ENCODE results near the gene CEP126.

Gene CEP126, protein sequence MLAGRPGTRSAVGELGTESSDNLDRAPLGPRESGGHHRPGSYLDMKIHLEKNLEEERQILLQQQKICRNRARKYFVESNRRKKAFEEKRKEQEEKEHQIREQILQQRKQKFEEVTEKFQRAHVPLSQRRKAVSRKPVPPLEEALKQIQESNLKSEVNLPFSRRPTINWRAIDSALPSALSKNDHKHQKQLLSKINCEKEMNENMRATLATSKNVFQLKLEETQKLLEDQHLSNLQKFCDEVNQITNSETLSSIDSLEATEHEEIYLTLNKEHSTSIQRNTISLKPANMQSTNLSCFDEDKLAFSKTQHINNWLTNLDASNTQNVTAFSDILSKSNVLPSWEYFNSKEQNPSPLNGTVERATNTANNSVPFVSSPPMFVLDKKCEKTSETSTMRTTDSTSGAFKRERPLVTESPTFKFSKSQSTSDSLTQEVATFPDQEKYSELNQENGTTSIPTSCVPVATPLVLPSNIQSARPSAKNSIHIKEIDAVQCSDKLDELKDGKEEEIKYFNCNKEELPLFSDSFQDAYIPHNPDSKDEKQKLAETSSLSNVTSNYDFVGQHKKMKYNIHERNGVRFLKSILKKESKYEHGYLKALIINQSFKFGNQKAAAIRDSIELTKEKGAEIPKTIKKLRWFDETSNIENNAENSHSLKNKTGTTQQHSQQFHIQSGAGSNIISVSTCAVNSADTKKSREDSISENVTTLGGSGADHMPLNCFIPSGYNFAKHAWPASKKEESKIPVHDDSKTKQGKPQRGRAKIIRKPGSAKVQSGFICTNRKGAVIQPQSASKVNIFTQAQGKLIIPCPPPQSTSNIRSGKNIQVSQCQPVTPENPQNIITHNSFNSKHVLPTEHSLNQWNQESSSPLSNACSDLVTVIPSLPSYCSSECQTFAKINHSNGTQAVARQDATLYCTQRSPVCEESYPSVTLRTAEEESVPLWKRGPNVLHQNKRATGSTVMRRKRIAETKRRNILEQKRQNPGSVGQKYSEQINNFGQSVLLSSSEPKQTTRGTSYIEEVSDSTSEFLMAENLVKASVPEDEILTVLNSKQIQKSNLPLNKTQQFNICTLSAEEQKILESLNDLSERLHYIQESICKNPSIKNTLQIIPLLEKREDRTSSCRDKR

DNA sequence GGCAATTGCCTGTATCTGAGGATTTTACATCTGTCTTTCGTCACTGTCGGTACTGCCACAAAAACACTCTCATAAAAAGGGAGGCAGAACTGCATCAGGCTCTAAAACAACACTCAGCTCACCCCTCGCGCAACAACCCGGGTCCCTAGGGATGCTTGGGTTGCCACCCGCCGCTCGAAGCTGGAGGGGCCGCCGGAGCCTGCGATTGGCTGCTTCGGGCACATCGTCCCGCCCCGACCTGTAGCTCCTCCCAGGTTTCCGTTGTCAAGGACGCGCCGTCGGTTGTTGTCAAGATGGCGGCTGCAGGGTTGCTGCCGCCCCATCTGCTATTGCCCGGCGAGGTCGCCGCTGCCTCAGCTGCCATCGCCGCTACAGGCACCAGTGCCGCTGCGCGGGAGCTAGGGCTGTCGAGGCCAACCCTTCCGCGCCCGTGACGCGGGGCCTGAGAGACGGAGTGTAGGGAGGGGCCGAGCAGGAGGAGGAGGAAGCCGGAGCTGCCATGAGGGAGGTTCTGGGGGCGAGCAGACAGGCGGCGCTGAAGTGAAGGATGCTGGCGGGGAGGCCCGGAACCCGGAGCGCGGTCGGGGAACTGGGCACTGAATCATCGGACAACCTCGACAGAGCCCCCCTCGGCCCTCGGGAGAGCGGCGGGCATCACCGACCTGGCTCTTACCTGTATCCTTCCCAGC, at the start of gene CEP126:
TSS of gene CEP126 (plus strand) at position 273 of the 689 bp plus-strand sequence. CDS start at position 548, 275 bp downstream.
- POLR2A ChIA-PET, result interaction anchor here (0.7 to 1.2 kb wide), 2 partner anchors 30 to 93 kb away, joined by 3 to 4 read pairs; no protein-coding TSS in a partner anchor

DNA sequence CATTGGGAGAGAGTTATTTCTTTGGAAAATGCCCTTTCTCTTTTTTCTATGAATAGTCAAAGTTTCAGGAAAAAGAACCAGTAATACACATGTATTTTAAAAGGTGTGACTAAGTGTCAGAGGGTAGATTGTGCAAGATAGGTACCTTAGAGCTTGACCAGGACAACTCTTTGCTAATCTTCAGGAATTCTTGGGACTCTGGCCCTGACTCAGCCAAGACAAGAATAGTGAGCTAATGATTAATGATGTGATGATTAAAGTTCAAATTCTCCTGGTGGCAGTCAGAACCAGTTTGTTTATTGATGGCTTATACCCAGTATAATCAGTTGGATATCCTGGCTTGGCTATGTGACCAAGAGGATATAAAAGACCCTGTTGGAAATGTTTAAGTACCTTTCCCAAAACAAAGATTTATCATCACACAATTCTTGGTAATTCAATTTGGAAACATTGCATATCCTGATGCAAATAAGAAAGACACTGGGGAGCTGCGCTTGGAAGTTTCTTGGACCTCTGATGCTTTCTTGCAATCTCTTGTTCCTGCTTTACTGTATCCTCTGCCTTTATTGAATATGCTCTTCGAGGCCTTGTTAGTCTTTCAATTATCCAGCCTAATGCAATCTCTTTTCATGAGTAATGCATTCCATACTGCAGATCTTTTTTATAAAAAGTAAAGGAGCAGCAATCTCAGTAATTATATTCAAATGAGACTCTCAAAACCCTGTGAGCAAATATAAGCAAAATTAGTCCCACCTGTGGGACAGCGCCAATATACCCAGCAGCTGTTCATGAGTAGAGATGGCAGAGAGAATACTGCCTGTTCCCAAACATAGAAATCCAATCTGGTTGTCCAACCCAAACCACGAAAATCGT, 48.0 kb upstream of the CEP126 start:
- no peak for DNase-seq (ENCODE audit: extremely low spot score)
- POLR2A ChIA-PET, result no interaction called here
- TF ChIP-seq NFRKB (IDR thresholded peaks at IDR 0.05) (no peak), BHLHE40 (IDR thresholded peaks at IDR 0.05; ENCODE audit: borderline replicate concordance) (no peak), FOXK2 (IDR thresholded peaks at IDR 0.05) (no peak)
- CTCF ChIA-PET, result no interaction called here

More for the DNA sequence above, at the start of gene CEP126:
- TF ChIP-seq HDGF (IDR thresholded peaks at IDR 0.05; ENCODE audit: borderline replicate concordance) (no peak), FOXA1 (IDR thresholded peaks at IDR 0.05) (no peak), L3MBTL2 (conservative IDR thresholded peaks at IDR 0.05) (peak; percentile 88), BHLHE40 (IDR thresholded peaks at IDR 0.05; ENCODE audit: borderline replicate concordance) (no peak)
- TF ChIP-seq, protein P1, sequence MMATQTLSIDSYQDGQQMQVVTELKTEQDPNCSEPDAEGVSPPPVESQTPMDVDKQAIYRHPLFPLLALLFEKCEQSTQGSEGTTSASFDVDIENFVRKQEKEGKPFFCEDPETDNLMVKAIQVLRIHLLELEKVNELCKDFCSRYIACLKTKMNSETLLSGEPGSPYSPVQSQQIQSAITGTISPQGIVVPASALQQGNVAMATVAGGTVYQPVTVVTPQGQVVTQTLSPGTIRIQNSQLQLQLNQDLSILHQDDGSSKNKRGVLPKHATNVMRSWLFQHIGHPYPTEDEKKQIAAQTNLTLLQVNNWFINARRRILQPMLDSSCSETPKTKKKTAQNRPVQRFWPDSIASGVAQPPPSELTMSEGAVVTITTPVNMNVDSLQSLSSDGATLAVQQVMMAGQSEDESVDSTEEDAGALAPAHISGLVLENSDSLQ (IDR thresholded peaks at IDR 0.05), result 0 out of 2 replicates have a peak, but pooled peaks have one; percentile 32
- DNase-seq (ENCODE audit: extremely low spot score), result peak; percentile 92
- CTCF ChIA-PET, result interaction anchor here (0.7 kb wide), 1 partner anchor 93 kb away, joined by 3 read pairs; no protein-coding TSS in a partner anchor

DNA sequence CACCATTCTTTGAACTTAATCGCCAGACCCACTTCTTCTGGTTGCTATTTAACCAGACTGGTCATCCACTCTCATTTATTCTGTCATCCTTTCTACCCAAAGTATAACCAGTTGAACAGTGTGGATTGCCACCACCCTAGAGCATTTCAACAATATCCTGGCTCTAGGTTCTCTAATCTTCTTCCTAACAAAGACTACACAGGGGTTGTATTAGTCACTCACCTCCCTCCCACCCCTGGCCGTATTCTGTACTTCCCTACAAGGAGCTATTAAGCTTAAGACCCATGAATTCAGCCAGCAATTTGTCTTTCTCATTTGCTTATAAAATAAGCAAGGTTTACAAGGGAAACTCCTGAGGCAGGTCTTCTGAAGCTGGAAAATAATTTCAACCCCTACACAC, 46.9 kb upstream of the CEP126 start:
- CTCF ChIA-PET, result no interaction called here
- TF ChIP-seq ARNT (IDR thresholded peaks at IDR 0.05) (no peak), SP1 (IDR thresholded peaks at IDR 0.05) (no peak), L3MBTL2 (conservative IDR thresholded peaks at IDR 0.05) (no peak), FOXA1 (IDR thresholded peaks at IDR 0.05) (no peak)
- TF ChIP-seq, protein P1 (IDR thresholded peaks at IDR 0.05), result no peak
- no peak for DNase-seq (ENCODE audit: extremely low spot score)
- POLR2A ChIA-PET, result no interaction called here

DNA sequence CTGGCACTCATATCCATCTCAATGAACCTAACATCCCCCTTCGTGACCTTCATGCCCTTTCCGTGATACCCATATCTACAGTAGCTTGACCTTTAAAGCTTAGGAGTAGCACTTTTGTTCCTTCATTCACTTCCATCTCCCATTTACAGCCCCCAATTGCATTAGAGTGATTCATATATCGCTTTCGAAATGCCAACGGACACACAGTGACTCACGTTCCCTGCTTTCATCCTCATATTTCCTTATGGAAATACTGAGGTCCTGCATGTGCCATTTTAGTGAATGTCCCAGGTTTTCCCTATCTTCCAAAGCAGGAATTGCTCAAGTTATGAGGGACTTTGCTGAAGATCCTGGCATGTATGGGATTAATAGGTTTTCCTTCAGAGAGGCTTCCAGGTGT, 44.3 kb upstream of the CEP126 start:
- POLR2A ChIA-PET, result no interaction called here
- no peak for DNase-seq (ENCODE audit: extremely low spot score)

DNA sequence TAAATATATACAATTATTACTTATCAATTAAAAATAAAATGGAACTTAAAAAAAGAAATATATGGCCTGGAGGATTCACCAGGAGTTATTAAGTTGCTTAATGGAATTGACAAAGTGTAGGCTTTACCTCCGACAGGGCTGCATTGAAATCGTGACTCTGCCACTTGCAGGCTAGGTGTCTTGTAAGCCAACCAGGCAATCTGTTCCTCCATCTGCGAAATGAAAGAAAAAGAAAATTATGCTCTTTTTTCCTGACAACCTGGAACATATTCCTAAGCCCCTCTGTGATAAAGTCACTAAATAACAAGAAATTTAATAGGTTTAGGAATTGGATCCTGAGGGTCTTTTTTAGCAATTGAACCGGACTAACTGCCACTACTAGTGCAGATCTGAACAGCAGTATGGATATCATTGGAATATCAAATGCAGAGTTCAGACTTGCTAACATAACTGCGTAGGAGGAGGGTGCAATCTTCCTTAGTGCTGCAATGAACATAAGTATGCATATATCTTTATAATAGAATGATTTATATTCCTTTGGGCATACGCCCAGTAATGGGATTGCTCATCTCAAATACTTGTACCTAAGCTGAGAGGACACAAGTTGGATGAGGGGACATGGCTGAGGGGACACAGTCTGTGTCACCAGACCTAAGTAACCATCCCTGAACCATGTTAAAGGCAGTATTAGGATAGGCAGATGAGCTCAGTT, 42.5 kb upstream of the CEP126 start:
- POLR2A ChIA-PET, result no interaction called here
- CTCF ChIA-PET, result no interaction called here
- TF ChIP-seq ZNF384 (IDR thresholded peaks at IDR 0.05) (no peak), HDGF (IDR thresholded peaks at IDR 0.05; ENCODE audit: borderline replicate concordance) (no peak), FOXM1 (IDR thresholded peaks at IDR 0.05; ENCODE audit: borderline replicate concordance) (no peak), ARNT (IDR thresholded peaks at IDR 0.05) (no peak), CTBP1 (IDR thresholded peaks at IDR 0.05; ENCODE audit: borderline replicate concordance) (no peak), SUZ12 (IDR thresholded peaks at IDR 0.05) (no peak), TARDBP (IDR thresholded peaks at IDR 0.05) (no peak), LEF1 (IDR thresholded peaks at IDR 0.05; ENCODE audit: borderline replicate concordance) (no peak), ELF4 (IDR thresholded peaks at IDR 0.05) (no peak), NFRKB (IDR thresholded peaks at IDR 0.05) (no peak), L3MBTL2 (conservative IDR thresholded peaks at IDR 0.05) (no peak), FOXK2 (IDR thresholded peaks at IDR 0.05) (no peak), SP1 (IDR thresholded peaks at IDR 0.05) (no peak), FOXA1 (IDR thresholded peaks at IDR 0.05) (no peak), BHLHE40 (IDR thresholded peaks at IDR 0.05; ENCODE audit: borderline replicate concordance) (no peak)
- TF ChIP-seq, protein P1 (IDR thresholded peaks at IDR 0.05), result no peak
- DNase-seq (ENCODE audit: extremely low spot score), result no peak

More for the DNA sequence above, 44.3 kb upstream of the CEP126 start:
- no peak for TF ChIP-seq FOXA1 (IDR thresholded peaks at IDR 0.05)
- TF ChIP-seq SP1 (IDR thresholded peaks at IDR 0.05), result no peak
- no peak for TF ChIP-seq FOXM1 (IDR thresholded peaks at IDR 0.05; ENCODE audit: borderline replicate concordance)
- no peak for TF ChIP-seq NFRKB (IDR thresholded peaks at IDR 0.05)
- TF ChIP-seq, protein P1 (IDR thresholded peaks at IDR 0.05), result no peak
- no peak for TF ChIP-seq ARNT (IDR thresholded peaks at IDR 0.05)
- no peak for TF ChIP-seq HDGF (IDR thresholded peaks at IDR 0.05; ENCODE audit: borderline replicate concordance)
- TF ChIP-seq TARDBP (IDR thresholded peaks at IDR 0.05), result no peak
- TF ChIP-seq CTBP1 (IDR thresholded peaks at IDR 0.05; ENCODE audit: borderline replicate concordance), result no peak
- no peak for TF ChIP-seq ZNF384 (IDR thresholded peaks at IDR 0.05)
- no peak for TF ChIP-seq ELF4 (IDR thresholded peaks at IDR 0.05)
- TF ChIP-seq LEF1 (IDR thresholded peaks at IDR 0.05; ENCODE audit: borderline replicate concordance), result no peak
- TF ChIP-seq L3MBTL2 (conservative IDR thresholded peaks at IDR 0.05), result no peak
- no peak for TF ChIP-seq BHLHE40 (IDR thresholded peaks at IDR 0.05; ENCODE audit: borderline replicate concordance)
- TF ChIP-seq FOXK2 (IDR thresholded peaks at IDR 0.05), result no peak
- no peak for TF ChIP-seq SUZ12 (IDR thresholded peaks at IDR 0.05)
- CTCF ChIA-PET, result no interaction called here

All from HEK293T (cell line).